GM10248 (cell line): Measurements from ENCODE around the gene SHTN1.

ENCODE experiments used
- CTCF ChIA-PET: fragments of 300-600 bp; sonication (Branson Sonifier 250); formaldehyde crosslinking; extraction: SDS; loops from one replicate; lab custom pipeline; 2021; ENCODE audit warnings: antibody characterized with exemption; lab: Yijun Ruan, JAX
- POLR2A ChIA-PET: fragments of 350-650 bp; sonication (Branson Sonifier 250); formaldehyde crosslinking; extraction: SDS; loops from one replicate; lab custom pipeline; 2020; ENCODE audit warnings: antibody characterized with exemption; lab: Yijun Ruan, JAX
- DNase-seq: peaks from one replicate; pipeline ENCODE4 v3.0.0; 2012; ENCODE audit errors: extremely low spot score
- TF ChIP-seq, protein P1 (sequence below): IDR thresholded peaks from 2 replicates; pipeline ENCODE4 v1.5.1; 2012; ENCODE audit warnings: mild to moderate bottlenecking, low read depth; ENCODE audit errors: extremely low read depth, missing control alignments, control extremely low read depth

The SHTN1 gene

DNA sequence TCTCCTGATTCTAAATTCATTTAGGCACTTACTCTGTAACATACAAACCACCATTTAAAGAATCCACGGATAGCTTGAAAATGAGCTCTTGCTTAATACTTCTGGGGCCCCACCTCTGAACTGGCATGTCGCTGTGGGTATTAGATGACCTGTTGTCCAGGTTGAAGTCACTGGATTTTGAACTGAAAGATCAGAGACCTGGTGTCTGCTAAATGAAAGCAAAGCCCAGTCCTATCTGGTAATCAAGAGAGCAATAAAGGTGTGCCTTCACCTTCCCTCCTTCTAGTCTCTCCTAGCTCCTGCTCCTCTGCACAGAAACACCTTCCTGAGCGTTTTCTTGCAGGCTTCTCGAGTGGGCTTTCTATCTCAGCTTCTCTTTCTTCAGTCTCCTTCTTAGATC is 151.3 kb downstream of the SHTN1 start:
- ChIA-PET CTCF (no interaction called here), POLR2A (no interaction called here)

DNA sequence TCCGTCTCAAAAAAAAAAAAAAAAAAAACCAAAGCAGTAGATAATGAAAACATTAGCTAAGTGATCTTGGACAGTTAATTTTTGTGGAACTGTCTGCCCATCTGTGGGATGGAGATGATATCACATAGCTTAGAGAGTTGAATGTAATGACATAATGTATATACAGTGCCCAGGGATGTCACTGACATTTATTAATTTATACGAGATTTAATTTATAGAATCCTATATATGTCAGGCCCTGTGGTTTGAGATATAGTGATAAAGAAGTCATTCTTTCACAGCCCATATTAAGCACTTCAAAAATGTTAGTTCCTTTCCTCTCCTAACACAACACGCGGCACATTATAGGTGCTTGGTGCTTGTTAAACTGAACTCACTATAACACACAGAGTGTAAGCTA is 151.7 kb downstream of the SHTN1 start:
- POLR2A ChIA-PET = interaction anchor here (0.7 kb wide), 1 partner anchor 1742 kb away, joined by 4 read pairs; no protein-coding TSS in a partner anchor
- CTCF ChIA-PET = interaction anchor here (1.5 kb wide), 1 partner anchor 25 kb away, joined by 3 read pairs; no protein-coding TSS in a partner anchor

More for the DNA sequence above, 151.3 kb downstream of the SHTN1 start:
- DNase-seq = no peak
- TF ChIP-seq, protein P1, sequence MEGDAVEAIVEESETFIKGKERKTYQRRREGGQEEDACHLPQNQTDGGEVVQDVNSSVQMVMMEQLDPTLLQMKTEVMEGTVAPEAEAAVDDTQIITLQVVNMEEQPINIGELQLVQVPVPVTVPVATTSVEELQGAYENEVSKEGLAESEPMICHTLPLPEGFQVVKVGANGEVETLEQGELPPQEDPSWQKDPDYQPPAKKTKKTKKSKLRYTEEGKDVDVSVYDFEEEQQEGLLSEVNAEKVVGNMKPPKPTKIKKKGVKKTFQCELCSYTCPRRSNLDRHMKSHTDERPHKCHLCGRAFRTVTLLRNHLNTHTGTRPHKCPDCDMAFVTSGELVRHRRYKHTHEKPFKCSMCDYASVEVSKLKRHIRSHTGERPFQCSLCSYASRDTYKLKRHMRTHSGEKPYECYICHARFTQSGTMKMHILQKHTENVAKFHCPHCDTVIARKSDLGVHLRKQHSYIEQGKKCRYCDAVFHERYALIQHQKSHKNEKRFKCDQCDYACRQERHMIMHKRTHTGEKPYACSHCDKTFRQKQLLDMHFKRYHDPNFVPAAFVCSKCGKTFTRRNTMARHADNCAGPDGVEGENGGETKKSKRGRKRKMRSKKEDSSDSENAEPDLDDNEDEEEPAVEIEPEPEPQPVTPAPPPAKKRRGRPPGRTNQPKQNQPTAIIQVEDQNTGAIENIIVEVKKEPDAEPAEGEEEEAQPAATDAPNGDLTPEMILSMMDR = no peak

DNA sequence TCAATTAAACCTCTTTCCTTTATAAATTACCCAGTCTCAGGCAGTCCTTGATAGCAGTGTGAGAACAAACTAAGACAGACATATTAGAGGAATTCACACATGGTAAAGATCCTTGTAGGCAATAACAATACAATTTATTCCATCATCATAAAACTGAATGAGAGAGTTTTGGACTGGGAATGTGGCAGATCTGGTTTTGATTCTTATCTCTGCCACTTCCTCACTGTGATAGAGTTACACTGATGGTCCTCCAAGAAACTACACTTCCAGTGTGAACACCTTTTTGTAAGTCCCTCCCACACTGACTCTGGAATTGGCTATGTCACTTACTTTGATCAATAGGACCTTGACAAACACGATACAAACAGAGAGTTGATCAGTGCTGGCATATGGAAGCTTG is 152.7 kb downstream of the SHTN1 start:
- DNase-seq = no peak
- ChIA-PET CTCF (interaction anchor here (1.5 kb wide), 1 partner anchor 24 kb away, joined by 3 read pairs; no protein-coding TSS in a partner anchor), POLR2A (no interaction called here)
- TF ChIP-seq, protein P1 = no peak

More for the DNA sequence above, 151.7 kb downstream of the SHTN1 start:
- DNase-seq = no peak
- TF ChIP-seq, protein P1 = no peak

DNA sequence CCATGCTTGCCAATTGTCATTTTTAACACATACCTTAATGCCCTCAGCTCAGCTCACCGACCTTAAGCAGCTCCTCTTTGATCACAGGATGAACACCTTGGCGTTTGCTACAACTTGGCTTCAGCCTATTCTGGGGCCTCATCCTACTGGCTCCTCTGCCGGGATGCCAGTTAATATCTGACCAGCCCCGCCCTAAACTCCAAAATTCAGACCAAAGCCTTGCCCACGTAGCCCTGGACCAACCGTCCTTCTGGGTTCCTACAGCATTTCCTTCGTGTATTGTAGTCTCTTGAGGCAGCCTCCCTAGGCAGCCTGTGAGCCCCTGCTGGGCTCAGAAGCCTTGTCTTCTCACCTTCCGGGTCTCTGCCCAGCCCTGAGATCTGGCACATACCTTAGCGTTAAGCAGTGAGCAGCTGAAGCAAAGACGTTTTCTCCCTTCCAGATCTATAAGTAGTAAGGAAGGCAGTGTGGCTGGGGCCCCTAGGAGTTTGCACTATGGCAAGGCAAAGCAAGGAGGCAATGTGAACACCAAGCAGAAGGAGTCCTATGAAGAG is 154.9 kb downstream of the SHTN1 start:
- ChIA-PET POLR2A (no interaction called here), CTCF (interaction anchor here (1.2 to 1.5 kb wide), 3 partner anchors 14 to 325 kb away, joined by 3 to 5 read pairs (median 4); no protein-coding TSS in a partner anchor)
- TF ChIP-seq, protein P1 = no peak
- DNase-seq = no peak

DNA sequence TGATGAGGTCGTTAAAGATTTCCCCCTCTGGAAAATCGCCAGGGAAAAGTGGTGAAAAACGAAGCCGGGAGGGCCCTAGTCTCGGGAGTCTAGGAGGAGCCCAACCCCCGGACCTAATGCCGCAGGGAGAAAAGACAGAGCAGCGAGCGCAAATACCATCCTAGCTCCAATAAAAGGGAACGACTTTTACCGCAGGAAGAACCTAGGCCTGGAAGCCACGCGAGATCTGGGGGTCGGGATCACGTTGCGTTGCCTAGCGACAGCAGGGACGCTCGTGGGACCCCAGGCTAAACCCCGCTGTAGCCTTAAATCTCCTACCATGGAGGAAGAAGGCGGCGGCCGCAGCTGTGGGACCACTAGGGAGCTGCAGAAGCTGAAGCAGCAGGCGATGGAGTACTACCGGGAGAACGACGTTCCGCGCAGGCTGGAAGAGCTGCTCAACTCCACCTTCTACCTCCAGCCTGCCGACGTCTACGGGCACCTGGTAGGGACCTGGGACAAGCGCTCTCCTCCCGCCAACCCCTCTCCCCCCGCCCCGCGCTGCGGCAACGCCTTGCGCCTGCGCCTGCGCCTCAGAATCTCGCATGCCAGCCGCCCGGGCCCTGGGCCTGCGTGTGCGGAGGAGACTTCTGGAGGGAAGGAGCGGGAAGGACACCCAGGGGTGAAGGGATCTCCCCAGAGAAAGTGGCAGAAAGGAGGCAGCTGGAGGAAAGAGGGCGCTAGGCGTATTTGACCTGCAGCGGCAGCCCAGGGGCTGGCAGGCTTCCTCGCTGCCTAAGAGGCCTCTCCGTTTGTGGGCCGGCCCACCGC is 155.5 kb downstream of the SHTN1 start, which contains the start of gene ENO4:
Gene ENO4, plus strand, starts transcription at position 252 of the 810 bp plus-strand sequence. Its CDS starts 68 bp downstream, at position 320.
- TF ChIP-seq, protein P1 = no peak
- CTCF ChIA-PET = interaction anchor here (1.2 to 1.5 kb wide), 4 partner anchors 14 to 325 kb away, joined by 3 to 5 read pairs (median 4); no protein-coding TSS in a partner anchor
- peak; percentile 78 for DNase-seq
- POLR2A ChIA-PET = no interaction called here

DNA sequence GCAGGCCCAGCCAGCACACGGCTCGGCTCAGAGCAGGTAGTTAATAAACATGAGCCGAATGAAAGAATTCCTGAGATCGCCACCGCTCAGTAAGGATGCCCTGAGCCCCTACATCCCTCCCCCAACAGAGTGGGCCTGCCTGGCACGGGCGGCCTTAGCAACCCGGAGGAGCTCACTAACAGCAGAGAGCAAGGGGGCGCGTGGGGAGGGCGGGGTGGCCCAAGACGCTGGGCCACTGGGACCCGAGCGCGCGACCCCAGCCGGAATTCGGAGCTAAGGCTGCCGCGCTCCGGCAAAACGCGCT is 156.1 kb downstream of the SHTN1 start:
- POLR2A ChIA-PET = no interaction called here
- TF ChIP-seq, protein P1 = no peak
- CTCF ChIA-PET = interaction anchor here (1.3 to 1.5 kb wide), 3 partner anchors 61 to 326 kb away, joined by 3 to 5 read pairs (median 4); no protein-coding TSS in a partner anchor
- peak; percentile 28 for DNase-seq
